ENCODE measurements around the gene ADGRB2.

The ADGRB2 gene

GRCh38 chr1:31747304-31747703 is 16.8 kb downstream of the ADGRB2 start:
- DNase-seq (ENCODE audit: low spot score) = no peak

- DNase-seq (ENCODE audit: low spot score) = no peak
Measured at GRCh38 chr1:31746687-31747086, 17.5 kb downstream of the ADGRB2 start.

- DNase-seq (ENCODE audit: low spot score) = no peak
Measured at GRCh38 chr1:31745946-31746670, 18.0 kb downstream of the ADGRB2 start.

- DNase-seq (ENCODE audit: low spot score) = no peak
Measured at GRCh38 chr1:31745096-31745945, 18.8 kb downstream of the ADGRB2 start.

- no peak for DNase-seq (ENCODE audit: low spot score)
Measured at GRCh38 chr1:31744165-31744888, 19.8 kb downstream of the ADGRB2 start.

GRCh38 chr1:31742462-31743212 is 21.5 kb downstream of the ADGRB2 start:
- DNase-seq (ENCODE audit: low spot score) = no peak

GRCh38 chr1:31739346-31739745 is 24.8 kb downstream of the ADGRB2 start:
- DNase-seq (ENCODE audit: low spot score) = no peak

- DNase-seq (ENCODE audit: low spot score) = no peak
Measured at GRCh38 chr1:31736675-31737074, 27.5 kb downstream of the ADGRB2 start.

- DNase-seq (ENCODE audit: low spot score) = no peak
Measured at GRCh38 chr1:31735571-31735970, 28.6 kb downstream of the ADGRB2 start.

GRCh38 chr1:31734582-31735107 is 29.5 kb downstream of the ADGRB2 start:
- DNase-seq (ENCODE audit: low spot score) = no peak

- DNase-seq (ENCODE audit: low spot score) = no peak
Measured at GRCh38 chr1:31733389-31734219, 30.5 kb downstream of the ADGRB2 start.

GRCh38 chr1:31732751-31733289 is 31.3 kb downstream of the ADGRB2 start:
- no peak for DNase-seq (ENCODE audit: low spot score)

- no peak for DNase-seq (ENCODE audit: low spot score)
Measured at GRCh38 chr1:31732343-31732742, 31.8 kb downstream of the ADGRB2 start.

- DNase-seq (ENCODE audit: low spot score) = no peak
Measured at GRCh38 chr1:31731049-31731565, 33.0 kb downstream of the ADGRB2 start.

- no peak for DNase-seq (ENCODE audit: low spot score)
Measured at GRCh38 chr1:31730336-31731048, 33.6 kb downstream of the ADGRB2 start.

- no peak for DNase-seq (ENCODE audit: low spot score)
Measured at GRCh38 chr1:31727849-31728248, 36.3 kb downstream of the ADGRB2 start.

- DNase-seq (ENCODE audit: low spot score) = no peak
Measured at GRCh38 chr1:31727195-31727594, 36.9 kb downstream of the ADGRB2 start.

- DNase-seq (ENCODE audit: low spot score) = no peak
Measured at GRCh38 chr1:31726715-31727114, 37.4 kb downstream of the ADGRB2 start.

GRCh38 chr1:31725777-31726535 is 38.2 kb downstream of the ADGRB2 start:
- no peak for DNase-seq (ENCODE audit: low spot score)
